ENCODE data around the gene LSAMP. TPM values are rescaled to one million over a fixed set of nuclear protein-coding genes. Genes with fewer than 3 reads are reported as not detected.

LSAMP gene
- total and polyA plus RNA-seq, 9 of the 15 experiments (the other 6 are each of a cell fraction or from before 2014, with no cell fraction given), result 0.09 to 0.11 TPM; not detected in 7

DNA sequence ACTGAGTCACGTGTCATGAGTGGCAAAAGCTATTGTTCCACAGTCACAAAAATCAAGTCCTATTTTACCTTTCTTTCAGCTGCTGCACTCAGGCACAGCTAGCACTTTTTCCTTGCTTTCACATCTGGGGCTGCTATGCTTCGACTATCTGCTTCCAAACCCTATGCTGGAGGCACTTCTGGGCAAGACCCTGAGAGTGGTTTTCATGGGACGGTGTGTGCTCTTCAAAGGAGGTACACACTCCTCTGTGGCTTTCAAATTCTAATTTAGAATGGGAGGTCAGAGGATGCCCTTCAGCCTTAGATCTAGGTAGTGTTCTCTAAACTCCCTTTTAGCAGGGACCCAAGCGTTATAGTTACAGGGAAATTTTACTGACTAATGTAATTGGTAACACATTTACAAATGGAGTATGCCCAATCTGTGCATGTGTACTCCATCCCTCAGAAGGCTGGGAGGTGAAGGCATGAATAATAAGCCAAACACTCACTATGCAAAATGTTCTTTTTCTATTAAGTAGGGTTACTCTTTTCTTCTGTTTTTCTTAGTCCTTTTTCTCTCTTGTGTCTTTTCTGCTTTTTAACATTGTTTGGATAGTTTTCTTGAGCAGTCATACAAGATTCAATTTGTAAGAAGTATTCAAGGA, 188.3 kb downstream of the LSAMP start:
- H3K4me2 ChIP-seq (ENCODE audit: insufficient read depth, low read length), result no peak overlapping the region
- no peaks in the 10 kb centered on the region for H3K9me3 ChIP-seq (replicated peaks; ENCODE audit: control insufficient read depth, insufficient read depth, low read depth, low read length)
- CTCF ChIA-PET (ENCODE audit: low intra/inter-chr PET ratio), result no interaction called here
- 0% methylated on average over 3 of the region's 4 CpGs for WGBS (ENCODE audit: insufficient coverage, low coverage, missing lambda C conversion rate)
- H3K79me2 ChIP-seq (ENCODE audit: control insufficient read depth, insufficient read depth, low read length), result no peaks in the 10 kb centered on the region
- no peak overlapping the region for H2AFZ ChIP-seq (ENCODE audit: low read depth, low read length)
- no peaks in the 10 kb centered on the region for H3K36me3 ChIP-seq (ENCODE audit: control insufficient read depth, insufficient read depth, low read length)
- no peak overlapping the region for H3K9ac ChIP-seq (ENCODE audit: insufficient read depth in 1 of 2, low read depth in 2 of 2, low read length in 2 of 2)
- no peaks in the 10 kb centered on the region for H4K20me1 ChIP-seq (replicated peaks; ENCODE audit: control insufficient read depth, insufficient read depth, low read length)
- POLR2A ChIA-PET, result interaction anchor here (0.7 kb wide), 1 partner anchor 10 kb away, joined by 3 read pairs; no protein-coding TSS in a partner anchor
- no peaks in the 10 kb centered on the region for H3K9me1 ChIP-seq (ENCODE audit: control insufficient read depth, insufficient read depth, low read length)
- ATAC-seq (no peak), FAIRE-seq (no peak), DNase-seq (ENCODE audit: extremely low read depth in 1 of 4, low spot score in 3 of 4) (no peak)
- no TSS peak for BruUV-seq (replicated peaks)
- H3K4me3 ChIP-seq, result no peak overlapping the region
- no peaks in the 10 kb centered on the region for H3K4me1 ChIP-seq (replicated peaks in 1 of 2; ENCODE audit: control insufficient read depth in 2 of 2, insufficient read depth in 2 of 2, low read length in 2 of 2)
- intact Hi-C loops (cut with micrococcal nuclease), result no loop called here
- in situ Hi-C loops (cut with MboI), result no loop called here
- no peaks in the 10 kb centered on the region for H3K27me3 ChIP-seq (ENCODE audit: control insufficient read depth in 2 of 2, insufficient read depth in 2 of 2, low read length in 2 of 2)
- H3K27ac ChIP-seq (ENCODE audit: extremely low read depth, low read depth, low read length), result no peak overlapping the region
- TF ChIP-seq ZNF778 (CRISPR knock-in tag; IDR thresholded peaks at IDR 0.05) (no peak), ZNF695 (CRISPR knock-in tag; IDR thresholded peaks at IDR 0.05) (no peak), ZBTB17 (CRISPR knock-in tag; IDR thresholded peaks at IDR 0.05) (no peak), NRF1 (conservative IDR thresholded peaks at IDR 0.05 in 1 of 2, IDR thresholded peaks at IDR 0.05 in 1 of 2) (no peak), SAFB (IDR thresholded peaks at IDR 0.05; ENCODE audit: borderline replicate concordance, low read depth, low read length) (no peak), RBM15 (IDR thresholded peaks at IDR 0.05; ENCODE audit: insufficient read depth, low read length) (no peak), C11orf30 (IDR thresholded peaks at IDR 0.05; ENCODE audit: low read depth) (no peak), ZBED1 (IDR thresholded peaks at IDR 0.05) (no peak), SMAD3 (CRISPR knock-in tag; conservative IDR thresholded peaks at IDR 0.05) (no peak), KLF6 (CRISPR knock-in tag; IDR thresholded peaks at IDR 0.05; ENCODE audit: borderline replicate concordance) (no peak), CBFA2T2 (conservative IDR thresholded peaks at IDR 0.05) (no peak)
- TF ChIP-seq, protein P1, sequence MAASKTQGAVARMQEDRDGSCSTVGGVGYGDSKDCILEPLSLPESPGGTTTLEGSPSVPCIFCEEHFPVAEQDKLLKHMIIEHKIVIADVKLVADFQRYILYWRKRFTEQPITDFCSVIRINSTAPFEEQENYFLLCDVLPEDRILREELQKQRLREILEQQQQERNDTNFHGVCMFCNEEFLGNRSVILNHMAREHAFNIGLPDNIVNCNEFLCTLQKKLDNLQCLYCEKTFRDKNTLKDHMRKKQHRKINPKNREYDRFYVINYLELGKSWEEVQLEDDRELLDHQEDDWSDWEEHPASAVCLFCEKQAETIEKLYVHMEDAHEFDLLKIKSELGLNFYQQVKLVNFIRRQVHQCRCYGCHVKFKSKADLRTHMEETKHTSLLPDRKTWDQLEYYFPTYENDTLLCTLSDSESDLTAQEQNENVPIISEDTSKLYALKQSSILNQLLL (CRISPR knock-in tag; IDR thresholded peaks at IDR 0.05; ENCODE audit: borderline replicate concordance), result no peak
- TF ChIP-seq, protein P2, sequence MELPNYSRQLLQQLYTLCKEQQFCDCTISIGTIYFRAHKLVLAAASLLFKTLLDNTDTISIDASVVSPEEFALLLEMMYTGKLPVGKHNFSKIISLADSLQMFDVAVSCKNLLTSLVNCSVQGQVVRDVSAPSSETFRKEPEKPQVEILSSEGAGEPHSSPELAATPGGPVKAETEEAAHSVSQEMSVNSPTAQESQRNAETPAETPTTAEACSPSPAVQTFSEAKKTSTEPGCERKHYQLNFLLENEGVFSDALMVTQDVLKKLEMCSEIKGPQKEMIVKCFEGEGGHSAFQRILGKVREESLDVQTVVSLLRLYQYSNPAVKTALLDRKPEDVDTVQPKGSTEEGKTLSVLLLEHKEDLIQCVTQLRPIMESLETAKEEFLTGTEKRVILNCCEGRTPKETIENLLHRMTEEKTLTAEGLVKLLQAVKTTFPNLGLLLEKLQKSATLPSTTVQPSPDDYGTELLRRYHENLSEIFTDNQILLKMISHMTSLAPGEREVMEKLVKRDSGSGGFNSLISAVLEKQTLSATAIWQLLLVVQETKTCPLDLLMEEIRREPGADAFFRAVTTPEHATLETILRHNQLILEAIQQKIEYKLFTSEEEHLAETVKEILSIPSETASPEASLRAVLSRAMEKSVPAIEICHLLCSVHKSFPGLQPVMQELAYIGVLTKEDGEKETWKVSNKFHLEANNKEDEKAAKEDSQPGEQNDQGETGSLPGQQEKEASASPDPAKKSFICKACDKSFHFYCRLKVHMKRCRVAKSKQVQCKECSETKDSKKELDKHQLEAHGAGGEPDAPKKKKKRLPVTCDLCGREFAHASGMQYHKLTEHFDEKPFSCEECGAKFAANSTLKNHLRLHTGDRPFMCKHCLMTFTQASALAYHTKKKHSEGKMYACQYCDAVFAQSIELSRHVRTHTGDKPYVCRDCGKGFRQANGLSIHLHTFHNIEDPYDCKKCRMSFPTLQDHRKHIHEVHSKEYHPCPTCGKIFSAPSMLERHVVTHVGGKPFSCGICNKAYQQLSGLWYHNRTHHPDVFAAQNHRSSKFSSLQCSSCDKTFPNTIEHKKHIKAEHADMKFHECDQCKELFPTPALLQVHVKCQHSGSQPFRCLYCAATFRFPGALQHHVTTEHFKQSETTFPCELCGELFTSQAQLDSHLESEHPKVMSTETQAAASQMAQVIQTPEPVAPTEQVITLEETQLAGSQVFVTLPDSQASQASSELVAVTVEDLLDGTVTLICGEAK (IDR thresholded peaks at IDR 0.05), result no peak
- TF ChIP-seq, protein P2 (CRISPR knock-in tag; IDR thresholded peaks at IDR 0.05), result no peak
